GM12892 (cell line): ENCODE data around the gene EXOC7.

Experiments used
- POLR2AphosphoS5 ChIP-seq: IDR thresholded peaks from 2 replicates; pipeline ENCODE4 v1.6.1; 2011; ENCODE audit warnings: low read depth, low read length, control low read depth
- TAF1 ChIP-seq: IDR thresholded peaks from 2 replicates; pipeline ENCODE4 v1.6.1; 2011; ENCODE audit warnings: low read depth, mild to moderate bottlenecking, control low read depth, low read length, borderline replicate concordance

GRCh38 chr17:76111956-76112355 is 8.4 kb upstream of the EXOC7 start:
- TF ChIP-seq POLR2AphosphoS5, result no peak
- no peak for TF ChIP-seq TAF1
